Breast epithelium (tissue), 4 donors: ENCODE results near the gene KLRC4. TPM values are rescaled to one million over a fixed set of nuclear protein-coding genes. Genes with fewer than 3 reads are reported as not detected.
A peak's percentile ranks its signal among the peaks of the same experiment; 100 is the strongest.
"Not testable (repeated sequence)": the region's sequence is repeated elsewhere in the genome, so short reads cannot be mapped to it uniquely, and the experiment has no call there.

Experiments
- DNase-seq, 2 donors: peaks; one replicate each; pipeline ENCODE4 v3.0.0-alpha.2; 2019; ENCODE audit warnings: low spot score in 2 of 2
- H3K27ac ChIP-seq, 2 donors: fragments of 200-600 bp; sonication (generic) in 1 of 2; one replicate each; pipeline ENCODE4 v1.5.1; 2016 to 2019; ENCODE audit warnings: mild to moderate bottlenecking in 1 of 2
- H3K27me3 ChIP-seq, 2 donors: fragments of 200-600 bp; sonication (generic) in 1 of 2; one replicate each; pipeline versions ENCODE4 v1.5.1 to v1.6.0; 2017 to 2019; ENCODE audit warnings: control low read depth in 1 of 2, mild to moderate bottlenecking in 1 of 2
- H3K36me3 ChIP-seq: fragments of 200-600 bp; one replicate; pipeline ENCODE4 v1.5.1; 2019
- H3K4me1 ChIP-seq, 2 donors: fragments of 200-600 bp; sonication (generic); one replicate each; pipeline ENCODE4 v1.5.1; 2016 to 2019; ENCODE audit warnings: control low read depth in 1 of 2
- H3K4me3 ChIP-seq, 3 donors: fragments of 200-600 bp; sonication (generic); 1 replicate in 2 of 3; 2 replicates in 1 of 3; pipeline ENCODE4 v1.5.1; 2016 to 2019; ENCODE audit warnings: mild to moderate bottlenecking in 3 of 3, moderate library complexity in 2 of 3
- H3K9me3 ChIP-seq, 2 donors: fragments of 200-600 bp; sonication (generic) in 1 of 2; one replicate each; pipeline ENCODE4 v1.5.1; 2016 to 2019; ENCODE audit warnings: control low read depth in 1 of 2
- POLR2A ChIP-seq: fragments of 450-650 bp; IDR thresholded peaks from one replicate; pipeline ENCODE4 v1.6.1; 2016; ENCODE audit warnings: antibody characterized with exemption, mild to moderate bottlenecking, moderate library complexity
- POLR2AphosphoS5 ChIP-seq, 3 donors: sonication (generic); formaldehyde crosslinking; IDR thresholded peaks; one replicate each; pipeline ENCODE4 v1.6.1; 2017; ENCODE audit warnings: antibody characterized with exemption in 3 of 3
- intact Hi-C: fragments of 100-400 bp; cut with DNase I; formaldehyde crosslinking; loops from one replicate; pipeline ENCODE4 v1.15.1; 2023; ENCODE audit warnings: low total_unique reads
- total RNA-seq, 3 donors: library from RNA; depleted of rRNA; stranded (reverse); fragments of >200 nt; gene quantifications; one replicate each; pipeline ENCODE4 v1.1.0, GENCODE V29; 2016
- TF ChIP-seq, protein P1 (sequence below), 3 donors: fragments of 450-650 bp; IDR thresholded peaks; one replicate each; pipeline ENCODE4 v1.5.1; 2016 to 2017; ENCODE audit warnings: antibody characterized with exemption in 3 of 3, mild to moderate bottlenecking in 3 of 3, moderate library complexity in 3 of 3

The KLRC4 gene
- total RNA-seq, 3 donors from 2014 or later = 0.66 to 1.5 TPM; not detected in 1

DNA sequence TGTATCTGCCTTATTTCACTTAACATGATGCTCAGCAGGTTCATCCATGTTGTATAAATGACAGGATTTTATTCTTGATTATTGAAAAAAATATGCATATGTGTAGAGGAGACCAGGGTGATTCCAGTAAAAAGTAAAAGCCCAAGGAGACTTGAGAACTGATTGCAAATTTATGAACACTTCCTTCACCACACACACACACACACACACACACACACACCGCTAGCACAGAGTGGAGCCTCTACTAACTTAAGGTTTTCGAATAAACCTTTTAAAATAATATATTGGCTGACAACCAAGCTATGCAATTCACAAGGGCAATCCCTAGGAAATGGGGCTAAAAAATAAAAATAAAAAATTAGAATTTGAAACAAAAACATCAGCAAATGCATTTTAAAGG is 11.4 kb downstream of the KLRC4 start:
- Histone ChIP-seq H3K36me3 (no peaks in the 10 kb centered on the region), H3K4me3 (no peak overlapping the region), H3K4me1 (peaks cover 0 to 4% of the 10 kb centered on the region in 2 donors), H3K27ac (no peak overlapping the region), H3K9me3 (no peaks in the 10 kb centered on the region), H3K27me3 (no peaks in the 10 kb centered on the region)
- intact Hi-C loops = no loop called here
- no peak for DNase-seq
- no peak for TF ChIP-seq POLR2A
- TF ChIP-seq POLR2AphosphoS5 (IDR thresholded peaks at IDR 0.05) = no peak
- TF ChIP-seq, protein P1, sequence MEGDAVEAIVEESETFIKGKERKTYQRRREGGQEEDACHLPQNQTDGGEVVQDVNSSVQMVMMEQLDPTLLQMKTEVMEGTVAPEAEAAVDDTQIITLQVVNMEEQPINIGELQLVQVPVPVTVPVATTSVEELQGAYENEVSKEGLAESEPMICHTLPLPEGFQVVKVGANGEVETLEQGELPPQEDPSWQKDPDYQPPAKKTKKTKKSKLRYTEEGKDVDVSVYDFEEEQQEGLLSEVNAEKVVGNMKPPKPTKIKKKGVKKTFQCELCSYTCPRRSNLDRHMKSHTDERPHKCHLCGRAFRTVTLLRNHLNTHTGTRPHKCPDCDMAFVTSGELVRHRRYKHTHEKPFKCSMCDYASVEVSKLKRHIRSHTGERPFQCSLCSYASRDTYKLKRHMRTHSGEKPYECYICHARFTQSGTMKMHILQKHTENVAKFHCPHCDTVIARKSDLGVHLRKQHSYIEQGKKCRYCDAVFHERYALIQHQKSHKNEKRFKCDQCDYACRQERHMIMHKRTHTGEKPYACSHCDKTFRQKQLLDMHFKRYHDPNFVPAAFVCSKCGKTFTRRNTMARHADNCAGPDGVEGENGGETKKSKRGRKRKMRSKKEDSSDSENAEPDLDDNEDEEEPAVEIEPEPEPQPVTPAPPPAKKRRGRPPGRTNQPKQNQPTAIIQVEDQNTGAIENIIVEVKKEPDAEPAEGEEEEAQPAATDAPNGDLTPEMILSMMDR (IDR thresholded peaks at IDR 0.05) = no peak

GRCh38 chr12:10397296-10397695 is 12.3 kb downstream of the KLRC4 start:
- intact Hi-C loops = no loop called here
- no peaks in the 10 kb centered on the region for H3K36me3 ChIP-seq
- H3K4me1 ChIP-seq = peaks cover 0 to 4% of the 10 kb centered on the region in 2 donors
- H3K27ac ChIP-seq = no peak overlapping the region
- DNase-seq = no peak
- no peaks in the 10 kb centered on the region for H3K27me3 ChIP-seq
- H3K9me3 ChIP-seq = no peaks in the 10 kb centered on the region
- TF ChIP-seq POLR2A (no peak), POLR2AphosphoS5 (IDR thresholded peaks at IDR 0.05) (no peak)
- TF ChIP-seq, protein P1 (IDR thresholded peaks at IDR 0.05) = no peak
- no peak overlapping the region for H3K4me3 ChIP-seq

- H3K9me3 ChIP-seq, DNase-seq, H3K27me3 ChIP-seq, intact Hi-C loops, H3K4me1 ChIP-seq, H3K36me3 ChIP-seq: not testable (repeated sequence)
- Histone ChIP-seq H3K4me3 (peak overlapping the region in 1 of 3 donors; percentile 44), H3K27ac (peak overlapping the region; percentile 75 to 86)
These were observed 13.4 kb downstream of the KLRC4 start for GRCh38 chr12:10396176-10396575.

GRCh38 chr12:10395390-10395998 is 14.1 kb downstream of the KLRC4 start:
- DNase-seq = peak in 1 of 2 donors; percentile 69
- Histone ChIP-seq H3K4me3 (peak overlapping the region in 1 of 3 donors; percentile 44), H3K4me1 (peaks cover 0 to 4% of the 10 kb centered on the region in 2 donors), H3K9me3 (no peaks in the 10 kb centered on the region), H3K27ac (peak overlapping the region; percentile 75 to 86), H3K36me3 (no peaks in the 10 kb centered on the region), H3K27me3 (no peaks in the 10 kb centered on the region)
- intact Hi-C loops = no loop called here
- TF ChIP-seq, protein P1 (IDR thresholded peaks at IDR 0.05) = no peak
- peak in 1 of 3 donors; percentile 58 for TF ChIP-seq POLR2AphosphoS5 (IDR thresholded peaks at IDR 0.05)

DNA sequence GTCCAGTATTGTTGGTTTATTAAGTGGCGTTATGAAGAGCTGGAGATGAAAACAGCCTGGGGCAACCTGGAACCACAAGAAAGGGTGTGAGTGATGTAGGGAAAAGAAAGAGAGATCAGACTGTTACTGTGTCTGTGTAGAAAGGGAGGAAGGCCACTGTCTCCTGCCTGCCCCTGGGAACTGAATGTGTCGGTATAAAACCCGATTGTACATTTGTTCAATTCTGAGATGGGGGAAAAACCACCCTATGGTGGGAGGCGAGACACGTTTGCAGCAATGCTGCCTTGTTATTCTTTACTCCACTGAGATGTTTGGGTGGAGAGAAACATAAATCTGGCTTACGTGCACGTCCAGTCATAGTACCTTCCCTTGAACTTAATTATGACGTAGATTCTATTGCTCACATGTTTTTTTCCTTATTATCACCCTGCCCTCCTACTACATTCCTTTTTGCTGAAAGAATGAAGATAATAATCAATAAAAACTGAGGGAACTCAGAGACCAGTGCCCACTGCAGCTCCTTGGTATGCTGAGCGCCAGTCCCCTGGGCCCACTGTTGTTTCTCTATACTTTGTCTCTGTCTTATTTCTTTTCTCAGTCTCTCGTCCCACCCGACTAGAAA is 14.9 kb downstream of the KLRC4 start:
- H3K4me3 ChIP-seq, H3K36me3 ChIP-seq, H3K9me3 ChIP-seq, intact Hi-C loops, H3K27me3 ChIP-seq, DNase-seq, H3K4me1 ChIP-seq: not testable (repeated sequence)
- peak overlapping the region; percentile 75 to 86 for H3K27ac ChIP-seq

- no peaks in the 10 kb centered on the region for H3K9me3 ChIP-seq
- H3K4me3 ChIP-seq = no peak overlapping the region
- no peak for DNase-seq
- TF ChIP-seq POLR2AphosphoS5 (IDR thresholded peaks at IDR 0.05) = no peak
- no peak for TF ChIP-seq POLR2A
- TF ChIP-seq, protein P1 (IDR thresholded peaks at IDR 0.05) = no peak
- H3K36me3 ChIP-seq = no peaks in the 10 kb centered on the region
- H3K27ac ChIP-seq = peak overlapping the region in 1 of 2 donors; percentile 14
- H3K27me3 ChIP-seq = no peaks in the 10 kb centered on the region
- peaks cover 0 to 4% of the 10 kb centered on the region in 2 donors for H3K4me1 ChIP-seq
- intact Hi-C loops = no loop called here
These were observed 16.3 kb downstream of the KLRC4 start for GRCh38 chr12:10393291-10393690.
